Measurements from ENCODE around the gene ACSF2.

DNA sequence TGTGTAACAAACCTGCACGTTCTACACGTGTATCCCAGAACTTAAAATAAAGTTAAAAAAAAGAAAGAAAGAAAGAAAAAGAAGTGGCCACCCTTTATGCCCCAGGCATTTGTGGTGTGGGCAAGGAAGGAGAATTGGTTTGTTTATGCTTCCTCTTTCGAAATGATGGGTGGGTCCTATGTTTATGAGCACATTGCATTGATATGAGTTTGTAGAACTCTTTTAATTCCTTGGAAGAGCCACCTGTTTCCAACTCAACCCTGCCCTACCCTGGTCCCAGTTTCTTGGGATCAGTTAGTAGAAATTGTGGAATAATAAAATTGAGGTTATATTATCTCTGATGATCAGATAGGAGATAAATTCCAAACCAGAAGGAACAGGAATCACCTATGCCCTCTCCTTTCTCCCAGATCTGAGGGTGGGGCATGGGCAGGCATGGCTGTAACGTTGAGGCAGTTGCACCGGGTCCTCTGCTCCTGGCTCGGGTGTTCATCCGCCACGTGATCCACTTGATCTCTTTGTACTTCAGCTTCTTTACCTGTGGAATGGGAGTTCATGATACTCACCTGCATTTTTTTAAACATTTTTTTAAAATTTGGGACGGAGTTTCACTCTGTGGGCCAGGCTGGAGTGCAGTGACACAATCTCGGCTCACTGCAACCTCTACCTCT is 26.7 kb downstream of the ACSF2 start:
- TF ChIP-seq, protein P1, sequence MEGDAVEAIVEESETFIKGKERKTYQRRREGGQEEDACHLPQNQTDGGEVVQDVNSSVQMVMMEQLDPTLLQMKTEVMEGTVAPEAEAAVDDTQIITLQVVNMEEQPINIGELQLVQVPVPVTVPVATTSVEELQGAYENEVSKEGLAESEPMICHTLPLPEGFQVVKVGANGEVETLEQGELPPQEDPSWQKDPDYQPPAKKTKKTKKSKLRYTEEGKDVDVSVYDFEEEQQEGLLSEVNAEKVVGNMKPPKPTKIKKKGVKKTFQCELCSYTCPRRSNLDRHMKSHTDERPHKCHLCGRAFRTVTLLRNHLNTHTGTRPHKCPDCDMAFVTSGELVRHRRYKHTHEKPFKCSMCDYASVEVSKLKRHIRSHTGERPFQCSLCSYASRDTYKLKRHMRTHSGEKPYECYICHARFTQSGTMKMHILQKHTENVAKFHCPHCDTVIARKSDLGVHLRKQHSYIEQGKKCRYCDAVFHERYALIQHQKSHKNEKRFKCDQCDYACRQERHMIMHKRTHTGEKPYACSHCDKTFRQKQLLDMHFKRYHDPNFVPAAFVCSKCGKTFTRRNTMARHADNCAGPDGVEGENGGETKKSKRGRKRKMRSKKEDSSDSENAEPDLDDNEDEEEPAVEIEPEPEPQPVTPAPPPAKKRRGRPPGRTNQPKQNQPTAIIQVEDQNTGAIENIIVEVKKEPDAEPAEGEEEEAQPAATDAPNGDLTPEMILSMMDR (IDR thresholded peaks at IDR 0.05; ENCODE audit: insufficient read depth, low read length) = no peak
- TF ChIP-seq POLR2AphosphoS5 (IDR thresholded peaks at IDR 0.05; ENCODE audit: low read depth) = no peak
